ENCODE measurements around the gene VAPA. TPM values are rescaled to one million over a fixed set of nuclear protein-coding genes. Genes with fewer than 3 reads are reported as not detected.

VAPA gene
- total and polyA plus RNA-seq, 3 donors from 2014 or later, result 177 to 224 (median 180) TPM

GRCh38 chr18:9992300-9992972, 78.6 kb downstream of the VAPA start:
- DNase-seq, result no peak
- H3K4me3 ChIP-seq, result no peak overlapping the region
- no peak for TF ChIP-seq CTCF (IDR thresholded peaks at IDR 0.05)
- TF ChIP-seq POLR2A (IDR thresholded peaks at IDR 0.05), result no peak
- 51 to 53% methylated on average over 9 of the region's 9 CpGs for WGBS, 2 donors
- H3K27me3 ChIP-seq, result no peaks in the 10 kb centered on the region
- H3K4me1 ChIP-seq, result peaks cover 24% of the 10 kb centered on the region
- intact Hi-C loops (cut with DNase I; ENCODE audit: low total_unique reads), result no loop called here
- H3K9me3 ChIP-seq, result no peaks in the 10 kb centered on the region
- H3K27ac ChIP-seq, result no peak overlapping the region
- no peaks in the 10 kb centered on the region for H3K36me3 ChIP-seq (ENCODE audit: low read depth, missing control alignments)

- 81 to 83% methylated on average over 11 of the region's 11 CpGs for whole genome bisulfite sequencing, 2 donors
- intact Hi-C loops (cut with DNase I; ENCODE audit: low total_unique reads), result no loop called here
- H3K9me3 ChIP-seq, result no peaks in the 10 kb centered on the region
- peaks cover 19% of the 10 kb centered on the region for H3K4me1 ChIP-seq
- no peak for DNase-seq
- no peak overlapping the region for H3K4me3 ChIP-seq
- H3K27ac ChIP-seq, result no peak overlapping the region
- no peaks in the 10 kb centered on the region for H3K36me3 ChIP-seq (ENCODE audit: low read depth, missing control alignments)
- TF ChIP-seq CTCF (IDR thresholded peaks at IDR 0.05) (no peak), POLR2A (IDR thresholded peaks at IDR 0.05) (no peak)
- H3K27me3 ChIP-seq, result no peaks in the 10 kb centered on the region
Measured at GRCh38 chr18:9992973-9993520, 79.2 kb downstream of the VAPA start.

- Histone ChIP-seq H3K27ac (no peak overlapping the region), H3K27me3 (no peaks in the 10 kb centered on the region), H3K36me3 (ENCODE audit: low read depth, missing control alignments) (no peaks in the 10 kb centered on the region), H3K4me3 (no peak overlapping the region), H3K4me1 (peaks cover 14% of the 10 kb centered on the region), H3K9me3 (no peaks in the 10 kb centered on the region)
- no peak for TF ChIP-seq POLR2A (IDR thresholded peaks at IDR 0.05)
- no peak for TF ChIP-seq CTCF (IDR thresholded peaks at IDR 0.05)
- no peak for DNase-seq
- 71 to 83% methylated on average over 14 of the region's 14 CpGs for WGBS, 2 donors
- intact Hi-C loops (cut with DNase I; ENCODE audit: low total_unique reads), result no loop called here
Measured at GRCh38 chr18:9993521-9994025, 79.8 kb downstream of the VAPA start.

GRCh38 chr18:9994026-9994570, 80.3 kb downstream of the VAPA start:
- H3K4me1 ChIP-seq, result peaks cover 10% of the 10 kb centered on the region
- DNase-seq, result no peak
- H3K4me3 ChIP-seq, result no peak overlapping the region
- H3K36me3 ChIP-seq (ENCODE audit: low read depth, missing control alignments), result no peaks in the 10 kb centered on the region
- H3K9me3 ChIP-seq, result no peaks in the 10 kb centered on the region
- H3K27me3 ChIP-seq, result no peaks in the 10 kb centered on the region
- 41 to 45% methylated on average over 11 of the region's 11 CpGs for WGBS, 2 donors
- TF ChIP-seq CTCF (IDR thresholded peaks at IDR 0.05) (no peak), POLR2A (IDR thresholded peaks at IDR 0.05) (no peak)
- intact Hi-C loops (cut with DNase I; ENCODE audit: low total_unique reads), result no loop called here
- H3K27ac ChIP-seq, result no peak overlapping the region
